ENCODE results near the gene DYNC1I1. TPM values are rescaled to one million over a fixed set of nuclear protein-coding genes. Genes with fewer than 3 reads are reported as not detected.

The DYNC1I1 gene
- total and polyA plus RNA-seq, 2 donors (not counting 3 experiments of a cell fraction or from before 2014, with no cell fraction given) = 1.8 to 3.6 TPM

GRCh38 chr7:95843286-95843685 is 70.9 kb downstream of the DYNC1I1 start:
- intact Hi-C loops (cut with micrococcal nuclease) = loop anchor here (5.0 kb wide), 1 partner anchor 46 kb away; no protein-coding TSS in a partner anchor
- no peak for FAIRE-seq
- CTCF ChIA-PET = interaction anchor here (1.1 to 4.3 kb wide), 3 partner anchors 12 to 118 kb away, joined by 4 to 27 read pairs (median 13); no protein-coding TSS in a partner anchor

More at GRCh38 chr7:95843286-95843685, 70.9 kb downstream of the DYNC1I1 start:
- Histone ChIP-seq H3K4me3 (replicated peaks in 1 of 3; ENCODE audit: insufficient read depth in 1 of 3, low read depth in 1 of 3, low read length in 3 of 3) (no peak overlapping the region), H3K79me2 (ENCODE audit: control insufficient read depth, insufficient read depth, low read length) (no peaks in the 10 kb centered on the region), H3K4me2 (ENCODE audit: insufficient read depth, low read length) (no peak overlapping the region), H2AFZ (ENCODE audit: low read depth, low read length) (no peak overlapping the region), H3K27me3 (ENCODE audit: control insufficient read depth in 2 of 2, insufficient read depth in 2 of 2, low read length in 2 of 2) (no peaks in the 10 kb centered on the region), H3K9me3 (replicated peaks; ENCODE audit: control insufficient read depth, insufficient read depth, low read length) (no peaks in the 10 kb centered on the region), H3K9ac (replicated peaks; ENCODE audit: extremely low read depth, insufficient read depth, low read length) (no peak overlapping the region), H3K27ac (ENCODE audit: insufficient read depth, low read depth, low read length) (no peak overlapping the region), H4K20me1 (replicated peaks; ENCODE audit: control insufficient read depth, extremely low read depth, insufficient read depth, low read length) (no peaks in the 10 kb centered on the region), H3K9me1 (replicated peaks; ENCODE audit: control insufficient read depth, extremely low read depth, insufficient read depth, low read length) (no peaks in the 10 kb centered on the region), H3K36me3 (ENCODE audit: control insufficient read depth in 2 of 2, extremely low read depth in 1 of 2, insufficient read depth in 2 of 2, low read length in 2 of 2) (no peaks in the 10 kb centered on the region), H3K4me1 (ENCODE audit: control insufficient read depth, extremely low read depth, insufficient read depth, low read length) (no peaks in the 10 kb centered on the region)
- DNase-seq (ENCODE audit: low read depth, low spot score) = peak; percentile 14
- POLR2A ChIA-PET = no interaction called here
- no peak for TF ChIP-seq CTCF (IDR thresholded peaks at IDR 0.05; ENCODE audit: extremely low read depth in 1 of 2, insufficient read depth in 1 of 2, low read depth in 1 of 2, low read length in 2 of 2)
- no peak for TF ChIP-seq MYC (IDR thresholded peaks at IDR 0.05; ENCODE audit: low read depth, low read length)
- no peak for TF ChIP-seq JUN (IDR thresholded peaks at IDR 0.05; ENCODE audit: borderline replicate concordance, insufficient read depth, insufficient read length, low read depth)
- TF ChIP-seq POLR2A (IDR thresholded peaks at IDR 0.05; ENCODE audit: low read depth, low read length) = no peak
- TF ChIP-seq EZH2 (IDR thresholded peaks at IDR 0.05; ENCODE audit: borderline replicate concordance, low read depth, low read length, severe bottlenecking) = no peak
- no peak for TF ChIP-seq MAX (IDR thresholded peaks at IDR 0.05; ENCODE audit: insufficient read depth, insufficient read length)
- no peak for TF ChIP-seq FOS (IDR thresholded peaks at IDR 0.05; ENCODE audit: borderline replicate concordance, insufficient read depth, low read length)
- no peak for TF ChIP-seq POLR2AphosphoS5 (IDR thresholded peaks at IDR 0.05; ENCODE audit: insufficient read depth, low read depth, low read length)
- TF ChIP-seq GATA2 (IDR thresholded peaks at IDR 0.05; ENCODE audit: insufficient read depth, insufficient read length, low read depth, low read length) = no peak
- BruUV-seq (replicated peaks) = no TSS peak
- dilution Hi-C loops (cut with MboI; ENCODE audit: extremely low pct_ligation_motif_present, low sequenced_read_pairs) = no loop called here
